Testis (tissue), 5 donors: ENCODE results near the gene CCT3. TPM values are rescaled to one million over a fixed set of nuclear protein-coding genes. Genes with fewer than 3 reads are reported as not detected.

ENCODE experiments used
- DNase-seq: peaks from one replicate; pipeline ENCODE4 v3.0.0-alpha.2; 2019
- H3K27ac ChIP-seq, 2 donors: fragments of 200-600 bp; sonication (generic); one replicate each; pipeline ENCODE4 v1.5.1; 2019
- H3K27me3 ChIP-seq: fragments of 200-600 bp; sonication (generic); one replicate; pipeline ENCODE4 v1.5.1; 2019
- H3K36me3 ChIP-seq: fragments of 200-600 bp; sonication (generic); one replicate; pipeline ENCODE4 v1.5.1; 2017; ENCODE audit warnings: low read depth; ENCODE audit errors: missing control alignments
- H3K4me1 ChIP-seq: fragments of 200-600 bp; sonication (generic); one replicate; pipeline ENCODE4 v1.5.1; 2019
- H3K4me3 ChIP-seq, 2 donors: fragments of 200-600 bp; sonication (generic); one replicate each; pipeline ENCODE4 v1.5.1; 2017 to 2019
- H3K9me3 ChIP-seq: fragments of 200-600 bp; sonication (generic); one replicate; pipeline ENCODE4 v1.5.1; 2017
- POLR2A ChIP-seq: fragments of 450-650 bp; IDR thresholded peaks from one replicate; pipeline ENCODE4 v1.6.1; 2017; ENCODE audit warnings: antibody characterized with exemption, mild to moderate bottlenecking, moderate library complexity
- WGBS, 2 donors: methylation state at CpG; one replicate each; pipeline ENCODE4 v1.1.5; 2018; 5-methylcytosine and 5-hydroxymethylcytosine counted together
- intact Hi-C: fragments of 100-400 bp; cut with DNase I; formaldehyde crosslinking; loops from one replicate; pipeline ENCODE4 v1.15.1; 2023; ENCODE audit warnings: low total_unique reads
- long read RNA-seq, 2 donors: transcript quantifications; one replicate each; lab custom pipeline, GENCODE V29; 2026
- polyA plus RNA-seq: library from polyadenylated mRNA; stranded (reverse); fragments of 350-450 nt; fragmentation: Illumina TruSeq; extraction: RNeasy Lipid Tissue Mini Kit (QIAGEN cat#74804); gene quantifications from one replicate; pipeline ENCODE4 v1.2.3, GENCODE V29; 2014; ENCODE audit warnings: low read depth, low replicate concordance; ENCODE audit not compliant: insufficient read depth
- total RNA-seq, 2 donors: library from RNA; depleted of rRNA; stranded (reverse); fragments of >200 nt; gene quantifications; one replicate each; pipeline ENCODE4 v1.2.3, GENCODE V29; 2016
- TF ChIP-seq, protein P1 (sequence below), 3 experiments: fragments of 450-650 bp in 2 of 3; fragments of 200-600 bp in 1 of 3; sonication (generic) in 1 of 3; IDR thresholded peaks; one replicate each; pipeline ENCODE4 v1.5.1; 2016 to 2019; ENCODE audit warnings: antibody characterized with exemption in 3 of 3, mild to moderate bottlenecking in 2 of 3, moderate library complexity in 1 of 3

CCT3 gene
- 100 to 1,000 TPM; 192 to 203 TPM for total RNA-seq
- polyA plus RNA-seq = 302 TPM
- long read RNA-seq, donor 1, transcript CCT3-201 (14 exons, 2,150 nt) = major isoform, 57 of 144 reads
- long read RNA-seq, donor 1, partial matches to known transcripts = 79 of 144 reads
- long read RNA-seq, donor 1, other reads (novel, unspliced or antisense) = 5 of 144 reads
- long read RNA-seq, donor 2, transcript CCT3-201 (14 exons, 2,150 nt) = major isoform, 42 of 81 reads
- long read RNA-seq, donor 2, partial matches to known transcripts = 32 of 81 reads
- long read RNA-seq, donor 2, other reads (novel, unspliced or antisense) = 6 of 81 reads

DNA sequence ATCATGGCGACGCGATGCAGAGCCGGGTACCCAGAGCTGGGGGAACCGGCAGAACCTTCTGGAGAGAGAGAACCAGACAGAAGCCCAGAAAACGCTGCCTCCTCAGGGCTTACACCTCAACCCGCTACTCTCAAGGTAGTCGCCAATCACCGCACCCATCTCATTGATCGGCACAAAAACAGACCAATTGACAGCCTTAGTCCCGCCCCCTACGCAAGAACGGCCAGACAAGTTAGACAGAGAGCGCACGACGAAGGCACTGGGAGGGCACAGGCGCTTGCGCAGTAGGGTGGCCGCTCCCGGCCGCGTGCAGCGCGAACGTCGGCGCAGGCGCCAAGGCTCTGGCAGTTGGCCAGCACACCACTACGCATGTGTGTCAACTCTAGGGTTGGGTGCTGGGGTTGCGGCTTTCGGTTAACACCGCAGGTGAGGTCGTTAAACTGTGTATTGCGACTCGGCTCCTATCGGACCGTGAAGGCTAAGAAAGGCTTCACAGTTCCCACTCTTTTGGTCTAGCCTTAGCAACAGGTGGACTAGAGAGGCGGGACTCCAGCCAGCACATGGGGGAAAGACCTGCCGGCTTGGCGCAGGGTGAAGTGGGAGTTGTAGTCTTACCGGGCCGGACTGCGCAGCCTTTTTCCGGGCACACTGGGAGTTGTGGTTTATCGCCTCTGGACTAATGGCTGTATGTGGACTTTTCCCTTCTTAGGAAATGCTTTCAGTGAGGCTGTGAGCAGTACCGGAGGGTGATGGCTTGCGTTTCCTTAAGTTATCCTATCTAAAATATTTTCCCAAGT, at the start of gene CCT3, which contains the start of gene TSACC:
TSS of gene CCT3 (minus strand) at position 113 of the 797 bp plus-strand sequence. CDS start at position 5, 108 bp downstream.
TSS of gene TSACC (plus strand) at position 347 of the 797 bp plus-strand sequence. CDS start 1,232 bp downstream, outside the sequence.
- no peaks in the 10 kb centered on the region for H3K9me3 ChIP-seq
- H3K36me3 ChIP-seq = no peaks in the 10 kb centered on the region
- no peaks in the 10 kb centered on the region for H3K27me3 ChIP-seq
- peak within 1 kb of the TSS; percentile 79 to 90 for H3K27ac ChIP-seq
- intact Hi-C loops = no loop called here
- H3K4me3 ChIP-seq = peak within 1 kb of the TSS; percentile 80 to 96
- peaks cover 6% of the 10 kb centered on the region for H3K4me1 ChIP-seq
- TF ChIP-seq POLR2A = no peak
- TF ChIP-seq, protein P1, sequence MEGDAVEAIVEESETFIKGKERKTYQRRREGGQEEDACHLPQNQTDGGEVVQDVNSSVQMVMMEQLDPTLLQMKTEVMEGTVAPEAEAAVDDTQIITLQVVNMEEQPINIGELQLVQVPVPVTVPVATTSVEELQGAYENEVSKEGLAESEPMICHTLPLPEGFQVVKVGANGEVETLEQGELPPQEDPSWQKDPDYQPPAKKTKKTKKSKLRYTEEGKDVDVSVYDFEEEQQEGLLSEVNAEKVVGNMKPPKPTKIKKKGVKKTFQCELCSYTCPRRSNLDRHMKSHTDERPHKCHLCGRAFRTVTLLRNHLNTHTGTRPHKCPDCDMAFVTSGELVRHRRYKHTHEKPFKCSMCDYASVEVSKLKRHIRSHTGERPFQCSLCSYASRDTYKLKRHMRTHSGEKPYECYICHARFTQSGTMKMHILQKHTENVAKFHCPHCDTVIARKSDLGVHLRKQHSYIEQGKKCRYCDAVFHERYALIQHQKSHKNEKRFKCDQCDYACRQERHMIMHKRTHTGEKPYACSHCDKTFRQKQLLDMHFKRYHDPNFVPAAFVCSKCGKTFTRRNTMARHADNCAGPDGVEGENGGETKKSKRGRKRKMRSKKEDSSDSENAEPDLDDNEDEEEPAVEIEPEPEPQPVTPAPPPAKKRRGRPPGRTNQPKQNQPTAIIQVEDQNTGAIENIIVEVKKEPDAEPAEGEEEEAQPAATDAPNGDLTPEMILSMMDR (IDR thresholded peaks at IDR 0.05) = peak in 1 of 3 experiments; percentile 1
- 0% methylated on average over 26 to 47 of the region's 47 CpGs for WGBS, 2 donors
- DNase-seq = peak; percentile 100

DNA sequence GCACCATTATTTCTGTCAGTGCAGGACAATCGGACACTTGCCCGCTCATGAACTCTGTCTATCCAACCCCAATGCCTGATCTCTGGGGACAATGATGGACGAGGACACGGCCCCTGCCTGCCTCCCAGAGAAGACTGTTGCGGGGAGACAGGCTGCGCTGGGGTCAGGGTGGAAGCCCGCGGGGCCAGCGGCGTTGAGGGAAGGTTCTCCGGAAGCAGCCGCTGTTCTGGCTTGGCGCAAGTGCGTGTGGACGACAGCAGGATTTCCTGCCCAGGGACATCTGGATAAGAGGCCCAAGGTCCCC, 49.7 kb upstream of the CCT3 start:
- H3K4me3 ChIP-seq = peak overlapping the region in 1 of 2 donors; percentile 31
- no peak for DNase-seq

DNA sequence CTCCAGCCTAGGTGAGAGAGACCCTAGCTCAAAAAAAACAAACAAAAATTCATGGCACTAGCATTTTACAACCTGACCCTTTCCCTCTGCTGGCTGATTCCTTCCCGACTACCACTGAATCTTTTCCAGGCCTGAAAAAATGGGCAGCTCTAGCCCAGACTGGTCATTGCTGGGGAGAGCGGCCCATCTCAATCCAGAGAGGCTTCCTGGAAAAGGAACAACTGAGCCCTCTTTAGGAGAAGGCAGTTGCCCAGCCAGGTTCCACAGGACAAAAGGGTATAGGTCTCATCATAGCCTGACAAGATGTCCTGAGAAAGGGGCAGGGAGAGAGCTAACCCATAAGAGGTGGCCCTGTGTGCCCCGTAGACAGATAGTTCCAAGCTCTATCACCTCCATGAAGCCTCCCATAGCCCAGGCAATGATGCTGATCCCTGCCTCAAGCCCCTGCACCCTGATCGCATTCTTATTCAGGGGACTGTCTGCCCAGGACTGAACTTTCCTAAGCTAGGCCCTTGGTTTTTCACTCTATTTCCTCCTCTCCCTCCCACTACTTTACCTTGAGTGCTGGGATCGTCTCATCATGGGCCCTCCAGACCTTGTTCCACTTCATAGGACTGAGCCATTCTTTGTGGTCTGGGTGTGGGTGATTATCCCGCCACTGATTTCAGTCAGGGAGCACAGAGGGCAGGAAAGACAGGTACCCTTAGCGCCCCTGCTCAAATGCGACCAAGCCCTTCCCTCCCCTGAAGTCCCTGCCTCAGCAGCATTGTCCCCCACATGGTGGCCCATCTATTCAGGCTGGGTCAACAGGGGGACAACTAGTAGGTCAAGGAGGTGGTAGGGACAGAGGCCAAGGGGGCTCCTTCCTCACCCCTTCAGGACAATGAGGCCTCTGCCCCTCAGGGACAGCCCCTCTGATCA, 49.1 kb upstream of the CCT3 start:
- Histone ChIP-seq H3K27ac (no peak overlapping the region), H3K27me3 (no peaks in the 10 kb centered on the region), H3K4me1 (no peaks in the 10 kb centered on the region), H3K36me3 (no peaks in the 10 kb centered on the region), H3K9me3 (no peaks in the 10 kb centered on the region), H3K4me3 (no peak overlapping the region)
- TF ChIP-seq, protein P1 (IDR thresholded peaks at IDR 0.05) = no peak
- no peak for TF ChIP-seq POLR2A
- no peak for DNase-seq
- WGBS, 2 donors = 78 to 85% methylated on average over 8 of the region's 8 CpGs
- intact Hi-C loops = loop anchor here (5.0 kb wide), 1 partner anchor 60 kb away; no protein-coding TSS in a partner anchor

More for the DNA sequence above, 49.7 kb upstream of the CCT3 start:
- Histone ChIP-seq H3K27ac (no peak overlapping the region), H3K36me3 (no peaks in the 10 kb centered on the region), H3K27me3 (no peaks in the 10 kb centered on the region), H3K9me3 (no peaks in the 10 kb centered on the region), H3K4me1 (no peaks in the 10 kb centered on the region)
- intact Hi-C loops = loop anchor here (5.0 kb wide), 1 partner anchor 59 kb away; no protein-coding TSS in a partner anchor
- TF ChIP-seq, protein P1 (IDR thresholded peaks at IDR 0.05) = no peak
- TF ChIP-seq POLR2A = no peak
- 35% methylated on average over 15 of the region's 15 CpGs; no CpG with 5 or more reads in 1 of the 2 donors for WGBS, 2 donors

DNA sequence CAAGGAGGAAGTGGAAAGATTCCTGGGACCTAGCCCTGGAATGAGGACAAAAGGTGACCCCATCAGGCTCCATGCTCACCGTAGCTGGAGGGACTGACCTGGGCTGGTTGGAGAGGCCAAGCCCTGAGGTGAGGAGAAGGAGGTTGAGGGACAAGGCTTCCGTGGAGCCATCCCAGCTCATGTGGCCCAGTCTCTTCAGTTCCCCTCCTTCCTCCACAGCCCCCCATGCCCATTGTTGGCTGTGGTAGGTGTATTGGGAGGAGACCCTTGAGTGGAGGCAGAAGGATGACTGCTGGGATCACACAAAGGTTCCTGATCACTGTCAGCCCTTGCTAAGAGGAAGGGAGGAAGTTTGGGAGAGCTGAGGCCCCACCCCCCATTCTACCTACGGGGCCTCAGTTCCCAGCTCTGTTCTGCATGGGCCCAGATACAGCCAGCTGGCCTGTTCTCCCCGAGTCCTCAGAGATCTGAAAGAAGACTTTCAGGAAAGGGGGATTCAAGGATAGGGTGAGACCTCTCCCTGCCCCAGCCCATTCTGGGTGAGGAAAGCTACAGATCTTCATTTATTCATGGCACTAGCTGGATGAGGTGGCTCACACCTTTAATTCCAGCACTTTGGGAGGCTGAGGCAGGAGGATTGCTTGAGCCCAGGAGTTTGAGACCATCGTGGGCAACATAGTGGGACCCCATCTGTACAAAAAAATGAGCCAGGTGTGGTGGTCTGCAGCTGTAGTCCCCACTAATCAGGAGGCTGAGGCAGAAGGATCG, 48.2 kb upstream of the CCT3 start:
- WGBS, 2 donors = 88 to 92% methylated on average over 5 to 6 of the region's 6 CpGs
- Histone ChIP-seq H3K36me3 (no peaks in the 10 kb centered on the region), H3K4me1 (no peaks in the 10 kb centered on the region), H3K9me3 (no peaks in the 10 kb centered on the region), H3K27me3 (no peaks in the 10 kb centered on the region), H3K27ac (no peak overlapping the region), H3K4me3 (no peak overlapping the region)
- TF ChIP-seq, protein P1 (IDR thresholded peaks at IDR 0.05) = no peak
- no peak for TF ChIP-seq POLR2A
- intact Hi-C loops = loop anchor here (5.0 kb wide), 1 partner anchor 61 kb away; no protein-coding TSS in a partner anchor
- DNase-seq = no peak
